GM18505 (cell line): ENCODE measurements around the gene MICAL3.

Experiments used
- ATAC-seq: cut with Tn5 transposase; IDR thresholded peaks from one replicate; pipeline ENCODE4 v1.9.1; 2021; ENCODE audit not compliant: unreplicated experiment
- POLR2A ChIP-seq: IDR thresholded peaks from 4 replicates; pipeline ENCODE4 v1.6.1; 2011; ENCODE audit warnings: borderline replicate concordance; ENCODE audit not compliant: insufficient read depth, insufficient read length; ENCODE audit errors: extremely low read depth

The MICAL3 gene

GRCh38 chr22:17917490-17917983 lies 106.8 kb downstream of the MICAL3 start:
- no peak for ATAC-seq
- TF ChIP-seq POLR2A, result no peak

- ATAC-seq, result no peak
- no peak for TF ChIP-seq POLR2A
Observed at GRCh38 chr22:17916226-17916889, 108.0 kb downstream of the MICAL3 start.

DNA sequence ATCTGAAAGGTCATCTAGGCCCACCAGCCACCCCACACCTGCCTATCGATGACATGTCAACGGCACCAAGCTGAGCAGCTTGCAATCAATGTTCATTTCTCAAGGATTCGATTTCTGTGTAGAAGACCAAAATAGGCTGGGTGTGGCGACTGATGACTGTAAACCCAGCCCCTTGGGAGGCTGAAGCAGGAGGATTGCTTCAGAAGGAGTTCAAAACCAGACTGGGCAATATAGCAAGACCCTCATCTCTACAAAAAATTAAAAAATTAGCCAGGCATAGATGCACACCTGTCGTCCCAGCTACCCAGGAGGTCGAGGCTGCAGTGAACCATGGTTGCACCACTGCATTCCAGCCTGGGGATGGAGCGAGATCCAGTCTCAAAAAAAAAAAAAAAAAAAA lies 108.7 kb downstream of the MICAL3 start:
- TF ChIP-seq POLR2A, result no peak
- ATAC-seq, result no peak

DNA sequence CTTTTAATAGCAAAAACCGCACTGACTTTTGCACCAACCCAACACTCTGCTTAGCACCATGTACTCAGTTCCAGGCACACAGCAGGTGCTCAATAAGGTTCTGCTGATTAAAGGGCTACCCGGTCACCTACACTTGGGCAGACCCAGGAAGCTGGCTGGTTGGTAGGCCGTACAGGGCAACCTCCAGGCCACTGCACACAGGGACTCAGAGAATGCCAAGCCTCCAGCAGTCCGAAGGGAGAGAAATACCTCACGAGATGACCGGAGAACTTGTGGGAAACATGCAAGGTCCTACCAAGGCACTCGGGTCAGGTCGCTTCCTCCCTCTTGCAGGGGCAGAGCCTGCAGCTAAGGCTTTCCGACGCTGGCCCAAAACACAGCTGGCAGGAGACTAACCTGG lies 109.2 kb downstream of the MICAL3 start:
- no peak for TF ChIP-seq POLR2A
- ATAC-seq, result no peak

DNA sequence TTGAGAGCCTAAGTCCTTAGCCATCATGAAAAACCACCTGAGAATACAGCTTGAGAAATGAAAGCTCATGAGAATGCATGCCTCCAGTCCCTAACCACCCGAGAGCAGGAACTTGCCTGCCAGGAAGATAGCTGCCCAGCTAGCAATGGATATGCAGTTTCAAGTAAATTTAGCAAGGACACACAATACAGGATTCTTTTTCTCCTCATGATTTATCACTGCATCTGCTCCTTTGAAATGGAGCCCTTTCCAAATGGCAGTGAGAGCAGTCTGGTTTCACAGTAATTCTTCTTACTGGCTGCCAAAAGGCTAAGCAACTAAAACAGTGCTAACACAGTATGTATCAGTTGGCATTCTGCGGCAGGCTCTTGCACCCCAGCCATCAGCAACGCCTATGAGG lies 109.9 kb downstream of the MICAL3 start:
- no peak for TF ChIP-seq POLR2A
- ATAC-seq, result no peak

GRCh38 chr22:17913801-17914347 lies 110.5 kb downstream of the MICAL3 start:
- no peak for TF ChIP-seq POLR2A
- ATAC-seq, result no peak

GRCh38 chr22:17912945-17913721 lies 111.2 kb downstream of the MICAL3 start:
- no peak for TF ChIP-seq POLR2A
- ATAC-seq, result no peak

DNA sequence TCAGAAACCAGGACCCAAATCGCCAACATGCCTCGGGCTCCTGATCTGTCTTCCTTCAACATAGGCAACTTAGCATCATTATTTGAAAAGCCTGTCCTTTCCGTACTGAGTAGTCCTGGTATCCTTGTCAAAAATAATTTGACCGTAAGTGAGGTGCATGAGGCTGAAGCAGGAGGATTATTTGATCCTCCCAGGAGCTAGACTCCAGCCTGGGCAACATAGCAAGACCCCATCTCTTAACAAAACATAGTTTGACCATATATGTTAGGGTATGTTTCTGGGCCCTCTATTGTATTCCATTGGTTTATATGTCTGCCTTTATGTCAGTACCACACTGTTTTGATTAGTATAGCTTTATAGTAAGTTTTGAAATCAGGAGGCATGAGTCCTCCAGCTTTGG lies 112.5 kb downstream of the MICAL3 start:
- TF ChIP-seq POLR2A, result no peak
- no peak for ATAC-seq

DNA sequence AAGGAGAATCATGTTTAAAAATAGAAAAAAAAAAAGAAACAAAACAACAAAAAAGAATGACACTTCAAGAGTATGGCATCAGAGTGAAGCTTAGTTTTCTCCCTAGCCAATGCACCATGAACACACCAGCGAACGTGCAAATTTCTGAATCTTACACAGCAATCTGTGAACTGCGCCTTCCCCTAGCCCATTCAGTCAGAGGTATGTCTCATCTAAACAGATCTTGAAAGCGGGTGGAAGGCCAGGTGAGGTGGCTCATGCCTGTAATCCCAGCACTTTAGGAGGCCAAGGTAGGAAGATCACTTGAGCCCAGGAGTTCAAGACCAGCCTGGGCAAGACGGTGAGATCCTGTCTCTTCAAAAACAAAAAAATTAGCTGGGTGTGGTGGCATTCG lies 113.1 kb downstream of the MICAL3 start:
- TF ChIP-seq POLR2A, result no peak
- no peak for ATAC-seq

GRCh38 chr22:17910561-17911311 lies 113.6 kb downstream of the MICAL3 start:
- no peak for ATAC-seq
- no peak for TF ChIP-seq POLR2A

- TF ChIP-seq POLR2A, result no peak
- ATAC-seq, result no peak
Observed at GRCh38 chr22:17907748-17908051, 116.7 kb downstream of the MICAL3 start.

GRCh38 chr22:17906978-17907747 lies 117.2 kb downstream of the MICAL3 start:
- ATAC-seq, result no peak
- no peak for TF ChIP-seq POLR2A

GRCh38 chr22:17905445-17905844 lies 118.9 kb downstream of the MICAL3 start:
- TF ChIP-seq POLR2A, result no peak
- no peak for ATAC-seq
